ENCODE data around the gene TPRG1.

DNA sequence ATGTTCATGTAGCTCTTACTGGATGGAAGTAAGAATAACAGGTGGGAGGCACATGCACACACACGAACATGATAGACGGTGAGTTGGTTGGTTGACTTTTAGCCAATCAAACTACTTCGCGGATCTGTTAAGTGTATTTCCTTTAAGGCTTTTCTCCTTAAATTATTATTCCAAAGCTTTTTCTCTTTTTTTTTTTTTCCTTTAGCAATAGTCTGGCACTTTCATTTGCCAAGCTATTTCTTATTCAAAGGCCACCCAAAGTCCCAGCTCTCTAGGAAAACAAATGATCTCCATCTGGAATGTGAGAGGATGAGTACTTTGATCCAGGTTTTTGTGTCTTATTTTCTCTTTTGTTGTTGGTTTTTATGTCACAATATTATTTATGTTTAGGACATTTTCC, 141.1 kb downstream of the TPRG1 start:
- TF ChIP-seq, protein P1, sequence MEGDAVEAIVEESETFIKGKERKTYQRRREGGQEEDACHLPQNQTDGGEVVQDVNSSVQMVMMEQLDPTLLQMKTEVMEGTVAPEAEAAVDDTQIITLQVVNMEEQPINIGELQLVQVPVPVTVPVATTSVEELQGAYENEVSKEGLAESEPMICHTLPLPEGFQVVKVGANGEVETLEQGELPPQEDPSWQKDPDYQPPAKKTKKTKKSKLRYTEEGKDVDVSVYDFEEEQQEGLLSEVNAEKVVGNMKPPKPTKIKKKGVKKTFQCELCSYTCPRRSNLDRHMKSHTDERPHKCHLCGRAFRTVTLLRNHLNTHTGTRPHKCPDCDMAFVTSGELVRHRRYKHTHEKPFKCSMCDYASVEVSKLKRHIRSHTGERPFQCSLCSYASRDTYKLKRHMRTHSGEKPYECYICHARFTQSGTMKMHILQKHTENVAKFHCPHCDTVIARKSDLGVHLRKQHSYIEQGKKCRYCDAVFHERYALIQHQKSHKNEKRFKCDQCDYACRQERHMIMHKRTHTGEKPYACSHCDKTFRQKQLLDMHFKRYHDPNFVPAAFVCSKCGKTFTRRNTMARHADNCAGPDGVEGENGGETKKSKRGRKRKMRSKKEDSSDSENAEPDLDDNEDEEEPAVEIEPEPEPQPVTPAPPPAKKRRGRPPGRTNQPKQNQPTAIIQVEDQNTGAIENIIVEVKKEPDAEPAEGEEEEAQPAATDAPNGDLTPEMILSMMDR (IDR thresholded peaks at IDR 0.05) = no peak
- no peak for TF ChIP-seq EZH2 (IDR thresholded peaks at IDR 0.05; ENCODE audit: borderline replicate concordance, insufficient read depth, low read depth, low read length, poor library complexity, severe bottlenecking)

Measured in B cell (primary cell).